HG03196 (cell line): Measurements from ENCODE around the gene CD209.

ENCODE experiments used
- ATAC-seq: cut with Tn5 transposase; IDR thresholded peaks from one replicate; pipeline ENCODE4 v1.9.1; 2021; ENCODE audit not compliant: unreplicated experiment

CD209 gene

GRCh38 chr19:7739211-7739755 is 8.1 kb downstream of the CD209 start:
- no peak for ATAC-seq

GRCh38 chr19:7738023-7738422 is 9.3 kb downstream of the CD209 start:
- ATAC-seq: no peak

GRCh38 chr19:7737215-7737614 is 10.1 kb downstream of the CD209 start:
- ATAC-seq: no peak

GRCh38 chr19:7736148-7736547 is 11.2 kb downstream of the CD209 start:
- no peak for ATAC-seq

GRCh38 chr19:7734220-7735203 is 12.8 kb downstream of the CD209 start:
- no peak for ATAC-seq

GRCh38 chr19:7733376-7733775 is 14.0 kb downstream of the CD209 start:
- no peak for ATAC-seq

GRCh38 chr19:7732045-7732444 is 15.3 kb downstream of the CD209 start, which contains the start of gene CLEC4G:
Gene CLEC4G, minus strand, starts transcription at chr19:7732110. Its CDS starts 8 bp downstream, at chr19:7732102.
- no peak for ATAC-seq

- ATAC-seq: no peak
These were observed 15.7 kb downstream of the CD209 start for GRCh38 chr19:7731615-7732014.

- no peak for ATAC-seq
These were observed 16.1 kb downstream of the CD209 start for GRCh38 chr19:7731218-7731595.

- no peak for ATAC-seq
These were observed 16.8 kb downstream of the CD209 start for GRCh38 chr19:7730286-7731217.

- no peak for ATAC-seq
These were observed 17.5 kb downstream of the CD209 start for GRCh38 chr19:7729831-7730285.

- ATAC-seq: no peak
These were observed 18.1 kb downstream of the CD209 start for GRCh38 chr19:7729211-7729610.

GRCh38 chr19:7725791-7726190 is 21.5 kb downstream of the CD209 start:
- ATAC-seq: no peak

- no peak for ATAC-seq
These were observed 25.1 kb downstream of the CD209 start for GRCh38 chr19:7722231-7722651.

- no peak for ATAC-seq
These were observed 27.0 kb downstream of the CD209 start for GRCh38 chr19:7720351-7720750.

- ATAC-seq: no peak
These were observed 28.7 kb downstream of the CD209 start for GRCh38 chr19:7718668-7719067.

- ATAC-seq: no peak
These were observed 30.6 kb downstream of the CD209 start for GRCh38 chr19:7716762-7717161.

- no peak for ATAC-seq
These were observed 31.7 kb downstream of the CD209 start for GRCh38 chr19:7715671-7716070.

GRCh38 chr19:7710616-7711015 is 36.7 kb downstream of the CD209 start:
- ATAC-seq: no peak

GRCh38 chr19:7709932-7710460 is 37.3 kb downstream of the CD209 start:
- no peak for ATAC-seq

GRCh38 chr19:7706955-7707456 is 40.3 kb downstream of the CD209 start:
- ATAC-seq: no peak
